Large intestine (tissue), 3 donors: ENCODE data around the gene SH3BP5L. TPM values are rescaled to one million over a fixed set of nuclear protein-coding genes. Genes with fewer than 3 reads are reported as not detected.
"Not testable (repeated sequence)": the region's sequence is repeated elsewhere in the genome, so short reads cannot be mapped to it uniquely, and the experiment has no call there.

Source experiments
- DNase-seq, 2 donors: peaks; one replicate each; pipeline versions ENCODE4 v3.0.0 to v3.0.0-alpha.2; 2013
- H3K27ac ChIP-seq: one replicate; pipeline ENCODE4 v1.5.1; 2013; ENCODE audit warnings: low read length
- H3K27me3 ChIP-seq: 2 replicates; pipeline ENCODE4 v1.6.1; 2013; ENCODE audit warnings: low read length; ENCODE audit not compliant: control insufficient read depth, insufficient read depth
- H3K36me3 ChIP-seq: 2 replicates; pipeline ENCODE4 v1.6.1; 2013; ENCODE audit warnings: low read length; ENCODE audit not compliant: control insufficient read depth, insufficient read depth
- H3K4me1 ChIP-seq: one replicate; pipeline ENCODE4 v1.6.1; 2013; ENCODE audit warnings: low read length; ENCODE audit not compliant: control insufficient read depth, insufficient read depth
- H3K4me3 ChIP-seq: one replicate; pipeline ENCODE4 v1.5.1; 2013; ENCODE audit warnings: low read length
- H3K9me3 ChIP-seq: one replicate; pipeline ENCODE4 v1.6.1; 2013; ENCODE audit warnings: mild to moderate bottlenecking, low read depth, low read length, moderate library complexity; ENCODE audit not compliant: control insufficient read depth
- WGBS: methylation state at CpG from one replicate; pipeline ENCODE4 v1.1.5; 2013; ENCODE audit warnings: low lambda C conversion rate; ENCODE audit not compliant: insufficient coverage; 5-methylcytosine and 5-hydroxymethylcytosine counted together
- polyA plus RNA-seq: library from polyadenylated mRNA; unstranded; fragments of 120-200 nt; gene quantifications from one replicate; pipeline ENCODE4 v1.2.1, GENCODE V29; 2013

Gene SH3BP5L
- polyA plus RNA-seq, 1 donor: 31.1 TPM

GRCh38 chr1:248810000-248810726 is 15.6 kb downstream of the SH3BP5L start:
- no peak overlapping the region for H3K4me3 ChIP-seq
- WGBS: 93% methylated on average over 4 of the region's 10 CpGs
- no peak overlapping the region for H3K27ac ChIP-seq
- no peaks in the 10 kb centered on the region for H3K9me3 ChIP-seq
- peaks cover 23% of the 10 kb centered on the region for H3K4me1 ChIP-seq
- no peaks in the 10 kb centered on the region for H3K27me3 ChIP-seq
- H3K36me3 ChIP-seq: peaks cover 44% of the 10 kb centered on the region
- DNase-seq: no peak

- DNase-seq: no peak
- Histone ChIP-seq H3K4me1 (peaks cover 34% of the 10 kb centered on the region), H3K4me3 (no peak overlapping the region), H3K36me3 (peaks cover 31% of the 10 kb centered on the region), H3K9me3 (no peaks in the 10 kb centered on the region), H3K27ac (no peak overlapping the region), H3K27me3 (no peaks in the 10 kb centered on the region)
- WGBS: no CpG with 5 or more reads among the region's 9 CpGs
Observed at GRCh38 chr1:248808876-248809275, 16.8 kb downstream of the SH3BP5L start.

- Histone ChIP-seq H3K27me3 (no peaks in the 10 kb centered on the region), H3K4me1 (peaks cover 44% of the 10 kb centered on the region), H3K9me3 (no peaks in the 10 kb centered on the region), H3K4me3 (no peak overlapping the region), H3K36me3 (peaks cover 15% of the 10 kb centered on the region), H3K27ac (peak overlapping the region; percentile 88)
- peak in 1 of 2 donors; percentile 66 for DNase-seq
- no CpG with 5 or more reads among the region's 15 CpGs for WGBS
Observed at GRCh38 chr1:248807067-248807737, 18.5 kb downstream of the SH3BP5L start.

GRCh38 chr1:248805876-248806275 is 19.8 kb downstream of the SH3BP5L start:
- no peaks in the 10 kb centered on the region for H3K27me3 ChIP-seq
- peaks cover 5% of the 10 kb centered on the region for H3K9me3 ChIP-seq
- peaks cover 2% of the 10 kb centered on the region for H3K36me3 ChIP-seq
- DNase-seq: peak in 1 of 2 donors; percentile 58
- no peak overlapping the region for H3K4me3 ChIP-seq
- peaks cover 47% of the 10 kb centered on the region for H3K4me1 ChIP-seq
- peak overlapping the region; percentile 88 for H3K27ac ChIP-seq
- WGBS: no CpG with 5 or more reads among the region's 1 CpG

- Histone ChIP-seq H3K27me3 (no peaks in the 10 kb centered on the region), H3K4me3 (no peak overlapping the region), H3K27ac (peak overlapping the region; percentile 88), H3K9me3 (peaks cover 5% of the 10 kb centered on the region), H3K36me3 (no peaks in the 10 kb centered on the region), H3K4me1 (peaks cover 47% of the 10 kb centered on the region)
- peak; percentile 65 to 87 for DNase-seq
- WGBS: no CpG with 5 or more reads among the region's 10 CpGs
Observed at GRCh38 chr1:248804771-248805681, 20.7 kb downstream of the SH3BP5L start.

GRCh38 chr1:248803501-248803900 is 22.2 kb downstream of the SH3BP5L start:
- not testable (repeated sequence) for H3K4me3 ChIP-seq, H3K36me3 ChIP-seq, H3K9me3 ChIP-seq, DNase-seq, H3K27me3 ChIP-seq
- peak overlapping the region; percentile 88 for H3K27ac ChIP-seq
- 95% methylated on average over 15 of the region's 15 CpGs for WGBS
- peaks cover 47% of the 10 kb centered on the region for H3K4me1 ChIP-seq

- H3K9me3 ChIP-seq: peaks cover 5% of the 10 kb centered on the region
- H3K4me1 ChIP-seq: peaks cover 46% of the 10 kb centered on the region
- H3K27me3 ChIP-seq: no peaks in the 10 kb centered on the region
- no peaks in the 10 kb centered on the region for H3K36me3 ChIP-seq
- DNase-seq: peak in 1 of 2 donors; percentile 42
- no peak overlapping the region for H3K4me3 ChIP-seq
- WGBS: no CpG with 5 or more reads among the region's 6 CpGs
- H3K27ac ChIP-seq: peak overlapping the region; percentile 40
Observed at GRCh38 chr1:248802454-248802853, 23.3 kb downstream of the SH3BP5L start.

- H3K36me3 ChIP-seq: no peaks in the 10 kb centered on the region
- peaks cover 26% of the 10 kb centered on the region for H3K4me1 ChIP-seq
- no peaks in the 10 kb centered on the region for H3K27me3 ChIP-seq
- H3K27ac ChIP-seq: no peak overlapping the region
- H3K4me3 ChIP-seq: no peak overlapping the region
- H3K9me3 ChIP-seq: peaks cover 9% of the 10 kb centered on the region
- WGBS: 71% methylated on average over 3 of the region's 3 CpGs
- no peak for DNase-seq
Observed at GRCh38 chr1:248800459-248800858, 25.3 kb downstream of the SH3BP5L start.

- H3K27ac ChIP-seq: no peak overlapping the region
- H3K9me3 ChIP-seq: peaks cover 20% of the 10 kb centered on the region
- DNase-seq: no peak
- H3K4me3 ChIP-seq: no peak overlapping the region
- WGBS: 90% methylated on average over 2 of the region's 3 CpGs
- H3K36me3 ChIP-seq: no peaks in the 10 kb centered on the region
- no peaks in the 10 kb centered on the region for H3K27me3 ChIP-seq
- peaks cover 12% of the 10 kb centered on the region for H3K4me1 ChIP-seq
Observed at GRCh38 chr1:248798791-248799190, 26.9 kb downstream of the SH3BP5L start.

- peaks cover 18% of the 10 kb centered on the region for H3K4me1 ChIP-seq
- not testable (repeated sequence) for DNase-seq, H3K36me3 ChIP-seq, H3K27me3 ChIP-seq, H3K27ac ChIP-seq, H3K4me3 ChIP-seq
- 100% methylated on average over 2 of the region's 5 CpGs for WGBS
- peaks cover 23% of the 10 kb centered on the region for H3K9me3 ChIP-seq
Observed at GRCh38 chr1:248794663-248795062, 31.1 kb downstream of the SH3BP5L start.
